Stimulated activated CD8-positive, alpha-beta memory T cell treated with anti-CD3 and anti-CD28 coated beads, Interleukin-15, amount 100 ng/mL, for 4 hours (primary cell): Measurements from ENCODE around the gene PPIL4.
"Not testable (repeated sequence)": the region's sequence is repeated elsewhere in the genome, so short reads cannot be mapped to it uniquely, and the experiment has no call there.

ENCODE experiments used
- DNase-seq, 2 donors: peaks; one replicate each; pipeline ENCODE4 v3.0.0-alpha.2; 2020; ENCODE audit warnings: low read depth in 2 of 2

PPIL4 gene

GRCh38 chr6:149461670-149462069 lies 84.2 kb downstream of the PPIL4 start:
- no peak for DNase-seq

- DNase-seq, result not testable (repeated sequence)
Observed at GRCh38 chr6:149460249-149460648, 85.6 kb downstream of the PPIL4 start.

DNA sequence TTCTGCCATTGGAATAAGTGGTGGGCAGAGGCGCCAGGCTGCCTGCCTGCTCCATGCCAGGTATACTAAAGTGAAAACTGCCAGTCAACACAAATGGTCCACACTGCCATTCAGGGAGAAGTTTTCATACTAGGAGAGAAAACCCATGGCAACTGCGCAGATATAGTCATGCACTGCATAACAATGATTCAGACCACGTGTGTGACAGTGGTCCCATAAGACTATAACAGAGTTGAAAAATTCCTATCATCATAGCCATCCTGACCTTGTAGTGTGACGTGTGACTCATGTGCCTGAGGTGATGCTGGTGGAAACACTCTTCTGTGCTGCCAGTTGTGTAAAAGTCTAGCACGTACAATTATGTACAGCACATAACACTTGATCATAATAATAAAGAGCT lies 86.1 kb downstream of the PPIL4 start:
- no peak for DNase-seq

- no peak for DNase-seq
Observed at GRCh38 chr6:149458806-149459205, 87.0 kb downstream of the PPIL4 start.

- DNase-seq, result no peak
Observed at GRCh38 chr6:149458196-149458595, 87.6 kb downstream of the PPIL4 start.

- no peak for DNase-seq
Observed at GRCh38 chr6:149457316-149457884, 88.4 kb downstream of the PPIL4 start.

- DNase-seq, result no peak
Observed at GRCh38 chr6:149456311-149457021, 89.4 kb downstream of the PPIL4 start.

DNA sequence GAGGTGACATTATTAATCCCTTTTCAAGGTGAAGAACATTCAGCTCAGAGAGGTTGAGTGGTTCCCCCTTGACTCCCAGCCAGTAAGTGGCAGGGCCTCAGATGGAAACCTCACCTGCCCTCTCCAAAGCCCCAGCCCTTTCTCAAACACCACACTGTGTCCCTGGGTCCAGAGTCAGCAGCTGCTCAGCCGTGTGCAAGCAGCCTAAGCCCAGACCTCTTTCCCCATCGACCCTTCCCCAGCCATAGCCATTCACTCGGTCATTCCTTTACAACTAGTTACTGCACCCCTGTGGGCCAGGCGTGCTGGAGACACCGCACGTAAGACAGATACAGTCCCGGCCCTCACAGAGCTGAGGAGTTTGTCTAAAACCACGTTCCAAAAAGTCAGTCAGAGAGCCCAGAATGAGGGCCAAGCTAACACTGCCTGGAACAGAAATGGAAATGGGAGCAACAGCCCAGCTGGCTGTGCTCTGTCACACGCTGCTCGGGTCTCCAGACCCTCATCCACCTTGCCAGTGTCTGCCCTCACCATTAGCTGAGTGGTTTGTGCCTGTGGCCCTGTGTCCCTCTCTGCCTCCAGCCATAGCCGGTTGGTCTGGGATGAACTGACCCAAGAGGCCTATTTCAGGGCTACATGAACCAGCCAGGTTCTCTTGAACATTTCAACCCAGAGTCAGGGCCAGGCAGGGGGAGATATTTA lies 90.7 kb downstream of the PPIL4 start:
- DNase-seq, result no peak
